Measurements from ENCODE around the gene SPOUT1. TPM values are rescaled to one million over a fixed set of nuclear protein-coding genes. Genes with fewer than 3 reads are reported as not detected.
"Not testable (repeated sequence)": the region's sequence is repeated elsewhere in the genome, so short reads cannot be mapped to it uniquely, and the experiment has no call there.

Gene SPOUT1
- total RNA-seq, 1 experiment from 2014 or later, result 39.6 TPM

DNA sequence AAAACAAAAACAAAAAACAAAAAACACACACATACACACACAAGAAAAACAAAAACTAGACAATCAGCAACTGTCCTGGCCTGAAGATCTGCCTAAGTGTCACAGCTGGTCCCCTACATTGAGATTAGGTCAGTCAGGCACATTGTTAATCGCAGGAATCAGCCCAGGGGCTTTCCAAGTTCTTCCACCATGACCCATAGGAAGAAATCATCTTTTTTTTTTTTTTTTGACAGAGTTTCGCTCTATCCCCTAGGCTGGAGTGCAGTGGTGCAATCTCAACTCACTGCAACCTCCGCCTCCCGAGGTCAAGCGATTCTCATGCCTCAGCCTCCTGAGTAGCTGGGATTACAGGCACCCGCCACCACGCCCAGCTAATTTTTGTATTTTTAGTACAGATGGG is 13.6 kb upstream of the SPOUT1 start:
- not testable (repeated sequence) for DNase-seq (ENCODE audit: low read depth, low spot score)

DNA sequence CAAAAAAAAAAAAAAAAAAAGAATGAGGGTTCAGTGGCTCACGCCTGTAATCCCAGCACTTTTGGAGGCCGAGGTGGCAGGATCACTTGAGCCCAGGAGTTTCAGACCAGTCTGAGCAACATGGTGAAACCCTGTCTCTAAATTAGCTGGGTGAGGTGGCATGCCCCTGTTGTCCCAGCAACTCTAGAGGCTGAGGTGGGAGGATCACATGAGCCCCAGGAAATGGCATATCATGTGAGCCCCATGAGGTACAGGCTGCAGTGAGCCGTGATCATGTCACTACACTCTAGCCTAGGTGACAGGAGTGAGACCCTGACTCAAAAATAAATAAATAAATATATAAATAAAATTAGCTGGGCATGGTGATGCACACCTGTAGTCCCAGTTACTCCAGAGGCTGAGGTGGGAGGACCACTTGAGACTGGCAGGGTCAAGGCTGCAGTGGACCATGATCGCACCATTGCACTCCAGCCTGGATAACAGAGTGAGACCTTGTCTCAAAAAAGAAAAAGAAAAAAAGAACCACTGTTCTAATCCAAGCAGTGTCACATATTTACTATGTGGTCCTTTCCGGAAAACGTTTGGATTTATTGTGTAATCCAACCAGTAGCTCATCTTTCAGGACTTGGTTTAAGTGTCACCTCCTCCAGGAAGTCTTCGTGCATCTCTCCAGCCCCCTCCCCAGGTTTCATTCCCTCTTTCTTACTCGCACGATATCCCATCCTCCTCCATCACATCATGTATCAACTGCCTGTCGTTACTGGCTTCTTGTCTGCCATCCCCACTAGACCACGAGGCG is 12.3 kb upstream of the SPOUT1 start:
- in situ Hi-C loops (cut with HindIII; ENCODE audit: low pct_unique_long_range_greater_than_20kb, low sequenced_read_pairs), result no loop called here
- no peak for DNase-seq (ENCODE audit: low read depth, low spot score)

More for the DNA sequence above, 13.6 kb upstream of the SPOUT1 start:
- in situ Hi-C loops (cut with HindIII; ENCODE audit: low pct_unique_long_range_greater_than_20kb, low sequenced_read_pairs), result not testable (repeated sequence)

DNA sequence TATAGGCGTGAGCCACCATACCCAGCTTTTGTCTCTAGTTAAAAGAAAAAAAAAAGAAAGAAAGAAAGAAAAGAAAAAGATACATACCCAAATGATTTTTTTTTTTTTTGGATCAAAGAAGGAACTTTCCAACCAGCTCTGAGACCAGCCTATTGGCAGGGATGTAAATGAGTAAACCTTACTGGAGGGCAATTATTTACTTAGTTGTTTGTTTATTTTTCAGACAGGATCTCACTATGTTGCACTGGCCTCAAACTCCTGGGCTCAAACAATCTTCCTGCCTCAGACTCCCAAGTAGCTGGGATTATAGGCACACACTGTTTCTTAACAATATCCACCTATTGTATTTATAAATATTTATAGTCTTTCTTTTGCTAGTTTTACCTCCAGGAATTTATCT is 10.9 kb upstream of the SPOUT1 start:
- no peak for DNase-seq (ENCODE audit: low read depth, low spot score)
- in situ Hi-C loops (cut with HindIII; ENCODE audit: low pct_unique_long_range_greater_than_20kb, low sequenced_read_pairs), result no loop called here

DNA sequence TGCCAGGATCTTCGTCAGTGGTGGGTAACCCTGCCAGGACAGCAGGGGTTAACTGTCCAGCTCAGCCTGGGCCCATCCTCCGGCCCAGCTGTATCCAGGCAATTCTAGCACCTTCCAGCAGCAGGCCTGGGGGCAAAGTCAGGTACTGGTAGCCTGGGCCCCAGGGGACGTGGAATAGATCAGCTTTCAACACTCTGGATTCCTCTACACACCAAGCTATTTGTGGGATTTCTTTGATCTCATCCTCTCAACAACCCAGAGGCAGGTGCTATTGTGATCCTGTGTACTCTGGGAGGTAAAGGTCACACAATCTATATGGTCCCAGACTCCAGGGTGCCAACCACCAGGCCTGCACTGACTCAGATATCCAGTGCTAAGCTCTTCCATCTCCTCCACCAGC is 8.7 kb upstream of the SPOUT1 start:
- DNase-seq (ENCODE audit: low read depth, low spot score), result no peak
- in situ Hi-C loops (cut with HindIII; ENCODE audit: low pct_unique_long_range_greater_than_20kb, low sequenced_read_pairs), result no loop called here

DNA sequence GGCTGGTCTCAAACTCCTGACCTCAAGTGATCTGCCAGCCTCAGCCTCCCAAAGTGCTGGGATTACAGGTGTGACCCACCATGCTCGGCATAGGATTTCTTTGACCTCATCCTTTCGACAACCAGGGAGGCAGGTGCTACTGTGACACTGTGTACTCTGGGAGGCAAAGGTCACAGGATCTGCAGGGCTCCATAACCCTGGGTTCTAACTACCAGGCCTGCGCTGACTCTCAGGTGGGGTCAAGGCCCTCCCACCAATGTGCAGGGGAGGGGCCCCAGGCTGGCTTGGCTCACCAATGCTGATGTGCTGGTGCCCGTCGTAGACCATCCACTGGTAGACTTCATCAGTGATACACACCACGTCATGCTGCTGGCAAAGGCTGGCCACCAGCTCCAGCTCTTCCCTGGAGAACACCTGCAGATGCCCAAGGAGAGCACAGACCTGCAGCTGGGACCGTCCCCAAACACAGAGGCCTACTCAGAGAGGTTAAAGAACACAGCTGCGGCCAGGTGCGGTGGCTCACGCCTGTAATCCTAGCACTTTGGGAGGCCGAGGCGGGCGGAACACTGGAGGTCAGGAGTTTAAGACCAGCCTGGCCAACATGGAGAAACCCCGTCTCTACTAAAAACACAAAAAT is 7.0 kb upstream of the SPOUT1 start:
- DNase-seq (ENCODE audit: low read depth, low spot score), result no peak
- in situ Hi-C loops (cut with HindIII; ENCODE audit: low pct_unique_long_range_greater_than_20kb, low sequenced_read_pairs), result no loop called here

DNA sequence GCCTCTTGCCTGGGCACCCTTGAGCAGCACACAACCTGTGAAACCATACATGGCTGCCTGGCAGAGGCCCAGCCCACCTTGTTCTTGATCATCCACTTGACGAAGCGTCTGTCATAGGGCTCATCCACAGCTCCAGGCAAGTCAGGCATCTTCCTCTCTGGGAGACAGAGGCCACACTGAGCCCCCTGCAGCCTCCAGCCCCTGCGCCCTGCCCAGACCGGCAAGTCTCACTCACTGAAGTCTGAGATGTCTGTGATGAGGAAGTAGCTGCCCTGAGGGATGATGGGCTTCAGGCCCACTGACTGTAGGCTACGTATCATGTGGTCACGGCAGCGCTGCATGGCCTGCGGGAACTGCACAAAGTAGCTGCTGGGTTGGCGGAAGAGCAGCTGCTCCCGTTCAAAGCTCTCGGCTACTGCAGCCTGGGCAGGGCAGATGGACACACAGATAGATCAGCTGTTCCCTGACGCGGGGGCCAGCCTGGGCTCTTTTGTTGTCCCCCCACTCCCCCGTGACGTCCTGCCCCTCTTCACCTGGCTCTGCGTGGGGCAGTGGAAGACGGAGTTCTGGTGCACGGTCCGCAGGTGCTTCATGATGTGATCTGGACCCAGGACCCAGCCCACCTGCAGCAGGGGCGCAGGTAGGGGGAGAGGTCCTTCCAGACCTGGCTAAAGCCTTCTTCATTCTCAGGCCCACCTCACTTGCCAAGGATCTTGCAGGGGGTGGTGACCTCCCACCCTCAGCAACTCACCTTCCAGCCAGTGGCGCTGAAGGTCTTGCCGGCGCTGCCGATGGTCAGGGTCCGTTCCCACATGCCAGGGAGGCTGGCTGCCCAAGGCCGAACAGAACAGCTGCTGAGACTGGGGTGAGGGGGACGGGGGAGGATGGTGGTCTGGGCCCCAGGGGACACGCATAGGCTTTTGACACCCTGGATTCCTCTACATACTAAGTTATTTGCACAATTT is 5.9 kb upstream of the SPOUT1 start:
- no peak for DNase-seq (ENCODE audit: low read depth, low spot score)
- in situ Hi-C loops (cut with HindIII; ENCODE audit: low pct_unique_long_range_greater_than_20kb, low sequenced_read_pairs), result no loop called here

DNA sequence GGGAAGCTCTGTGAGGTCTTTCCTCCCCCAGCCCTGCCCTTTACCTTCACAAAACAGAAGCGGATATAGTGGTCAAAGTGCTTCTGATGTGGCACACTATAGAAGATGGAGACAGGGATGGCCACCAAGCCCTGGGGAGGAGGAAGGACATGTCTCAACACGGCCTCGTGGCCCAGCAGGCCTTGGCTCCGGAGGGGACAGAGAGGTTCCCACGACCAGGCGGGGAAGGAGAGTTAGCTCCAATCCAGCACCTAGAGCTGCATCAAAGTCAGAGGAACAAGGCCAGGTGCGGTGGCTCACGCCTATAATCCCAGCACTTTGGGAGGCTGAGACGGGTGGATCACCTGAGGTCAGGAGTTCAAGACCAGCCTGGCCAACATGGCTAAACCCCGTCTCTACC is 4.1 kb upstream of the SPOUT1 start:
- no peak for DNase-seq (ENCODE audit: low read depth, low spot score)
- in situ Hi-C loops (cut with HindIII; ENCODE audit: low pct_unique_long_range_greater_than_20kb, low sequenced_read_pairs), result no loop called here

DNA sequence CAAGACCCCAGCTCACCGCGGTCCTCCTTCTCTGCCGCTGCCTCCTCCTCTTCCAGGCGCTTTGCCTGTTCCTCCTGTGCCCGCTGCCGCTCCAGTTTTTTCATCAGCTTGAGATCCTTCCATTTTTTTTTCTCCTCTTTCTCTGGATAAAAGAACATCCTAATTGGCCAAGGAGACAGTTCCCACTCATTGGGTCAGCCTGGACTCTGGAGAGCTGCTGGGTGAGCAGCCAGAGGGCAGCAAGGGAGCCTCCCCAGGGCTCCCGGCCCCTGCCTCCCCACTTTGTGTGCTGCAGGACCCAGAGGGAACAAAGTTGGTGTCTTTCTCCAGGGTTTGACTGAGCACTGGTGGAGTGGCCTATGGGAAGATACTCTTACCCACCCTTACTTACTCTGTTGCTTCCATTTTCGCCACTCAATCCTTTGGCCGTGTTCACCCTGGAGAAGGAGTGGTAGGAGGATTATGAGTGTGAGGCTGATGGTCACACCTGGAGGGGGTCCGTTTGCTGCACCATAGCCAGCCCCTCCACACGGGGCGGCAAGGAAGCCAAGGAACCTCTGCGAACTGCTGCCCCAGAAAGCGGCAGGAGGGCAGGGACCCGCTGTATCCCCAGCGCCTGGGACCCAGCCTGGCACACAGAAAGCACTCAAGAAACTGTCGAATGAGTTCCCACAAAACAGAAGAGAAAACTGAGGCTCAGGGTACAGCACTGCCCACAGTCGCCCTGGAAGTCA is 708 bp downstream of the SPOUT1 start:
- in situ Hi-C loops (cut with HindIII; ENCODE audit: low pct_unique_long_range_greater_than_20kb, low sequenced_read_pairs), result no loop called here
- no peak for DNase-seq (ENCODE audit: low read depth, low spot score)

DNA sequence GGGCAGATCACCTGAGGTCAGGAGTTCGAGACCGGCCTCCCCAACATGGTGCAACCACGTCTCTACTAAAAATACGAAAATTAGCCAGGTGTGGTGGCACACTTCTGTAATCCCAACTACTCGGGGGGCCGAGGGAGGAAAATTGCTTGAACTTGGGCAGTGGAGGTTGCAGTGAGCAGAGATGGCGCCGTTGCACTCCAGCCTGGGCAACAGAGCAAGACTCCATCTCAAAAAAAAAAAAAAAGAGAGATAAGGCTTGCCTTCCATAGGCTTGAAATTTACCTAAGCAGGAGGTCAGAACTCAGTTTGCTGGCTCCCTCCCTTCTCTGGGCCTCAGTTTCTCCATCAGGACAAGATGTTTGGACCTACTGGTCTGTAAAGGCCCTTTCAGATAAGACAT is 1.3 kb downstream of the SPOUT1 start:
- in situ Hi-C loops (cut with HindIII; ENCODE audit: low pct_unique_long_range_greater_than_20kb, low sequenced_read_pairs), result no loop called here

DNA sequence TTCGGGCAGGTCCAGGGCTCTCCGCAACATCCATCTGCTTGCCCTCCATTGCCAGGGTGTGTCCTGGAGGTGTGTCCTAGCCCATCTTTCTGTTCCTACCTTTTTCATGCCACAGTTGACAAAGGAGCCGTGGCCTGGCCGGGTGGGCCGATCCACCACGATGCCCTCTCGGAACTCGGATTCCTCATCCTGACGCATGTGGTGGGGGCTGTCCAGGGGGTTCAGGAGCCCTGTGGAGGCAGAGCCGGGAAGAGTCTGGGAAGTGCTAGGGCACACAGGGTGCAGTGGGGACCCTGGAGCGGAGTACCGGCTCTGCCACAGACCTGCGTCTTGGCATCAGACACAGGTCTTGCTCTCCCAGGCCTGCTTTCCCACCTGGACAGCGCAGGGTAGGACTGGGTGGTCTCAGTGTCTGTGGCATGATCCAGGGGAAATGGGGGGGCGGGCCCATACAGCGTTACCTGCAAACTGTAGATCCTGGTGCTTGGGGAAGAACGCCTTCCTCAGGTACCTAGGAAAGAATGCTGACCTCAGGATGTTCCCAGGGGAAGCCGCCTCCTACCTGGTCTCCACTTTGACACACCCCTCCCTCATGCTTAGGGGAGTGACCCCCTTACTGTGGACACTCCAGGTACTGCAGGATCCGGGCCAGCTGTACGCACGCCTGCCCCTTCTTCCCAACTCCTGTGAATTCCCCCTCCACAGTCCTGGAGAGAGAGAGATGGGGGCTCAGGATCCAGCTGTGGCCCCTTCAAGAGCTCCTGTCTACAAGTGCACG is 3.5 kb downstream of the SPOUT1 start:
- no peak for DNase-seq (ENCODE audit: low read depth, low spot score)
- in situ Hi-C loops (cut with HindIII; ENCODE audit: low pct_unique_long_range_greater_than_20kb, low sequenced_read_pairs), result no loop called here

More for the DNA sequence above, 1.3 kb downstream of the SPOUT1 start:
- no peak for DNase-seq (ENCODE audit: low read depth, low spot score)

DNA sequence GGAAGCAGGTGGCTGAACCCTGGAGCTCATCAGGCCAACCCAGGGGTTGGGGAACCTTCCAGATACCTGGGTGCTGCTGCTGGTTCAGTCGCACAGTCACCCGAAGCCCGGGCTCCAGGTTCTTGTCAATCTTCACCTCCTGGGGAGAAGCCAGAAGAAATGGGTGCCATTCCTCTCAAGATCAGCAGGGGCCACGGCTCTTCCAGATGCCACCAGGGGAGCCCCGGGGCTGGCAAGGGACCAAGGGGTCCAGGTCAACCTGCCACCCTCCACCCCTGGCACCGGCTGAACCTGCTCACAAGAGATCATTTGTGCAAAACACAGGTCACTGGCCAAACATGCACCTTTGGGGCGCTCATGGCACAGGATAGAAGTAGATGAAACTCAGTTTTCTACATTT is 4.7 kb downstream of the SPOUT1 start:
- in situ Hi-C loops (cut with HindIII; ENCODE audit: low pct_unique_long_range_greater_than_20kb, low sequenced_read_pairs), result no loop called here
- no peak for DNase-seq (ENCODE audit: low read depth, low spot score)

DNA sequence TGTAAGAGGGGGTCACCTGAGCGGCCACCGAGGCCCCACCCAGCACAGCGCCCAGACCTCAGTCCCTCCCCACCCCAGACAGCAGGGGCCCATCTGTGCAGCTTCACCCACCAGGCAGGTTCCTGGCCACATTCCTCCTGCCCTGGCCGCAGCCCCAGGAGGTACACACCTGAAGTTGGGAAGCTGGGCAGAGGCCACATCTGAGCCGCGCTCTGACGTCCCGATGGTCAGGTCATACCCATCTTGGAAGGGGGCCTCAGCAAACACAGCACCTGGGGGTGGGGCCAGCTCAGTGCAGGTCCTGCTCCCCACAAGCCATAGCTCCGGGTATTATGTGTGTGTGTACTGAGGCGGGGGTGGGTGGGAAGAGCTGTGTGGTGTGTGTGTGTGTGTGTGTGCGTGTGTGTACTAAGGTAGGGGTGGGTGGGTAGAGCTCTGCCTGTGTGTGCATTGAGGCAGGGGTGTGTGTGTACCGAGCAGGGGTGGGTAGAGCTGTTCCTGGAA is 5.6 kb downstream of the SPOUT1 start:
- in situ Hi-C loops (cut with HindIII; ENCODE audit: low pct_unique_long_range_greater_than_20kb, low sequenced_read_pairs), result no loop called here
- no peak for DNase-seq (ENCODE audit: low read depth, low spot score)

DNA sequence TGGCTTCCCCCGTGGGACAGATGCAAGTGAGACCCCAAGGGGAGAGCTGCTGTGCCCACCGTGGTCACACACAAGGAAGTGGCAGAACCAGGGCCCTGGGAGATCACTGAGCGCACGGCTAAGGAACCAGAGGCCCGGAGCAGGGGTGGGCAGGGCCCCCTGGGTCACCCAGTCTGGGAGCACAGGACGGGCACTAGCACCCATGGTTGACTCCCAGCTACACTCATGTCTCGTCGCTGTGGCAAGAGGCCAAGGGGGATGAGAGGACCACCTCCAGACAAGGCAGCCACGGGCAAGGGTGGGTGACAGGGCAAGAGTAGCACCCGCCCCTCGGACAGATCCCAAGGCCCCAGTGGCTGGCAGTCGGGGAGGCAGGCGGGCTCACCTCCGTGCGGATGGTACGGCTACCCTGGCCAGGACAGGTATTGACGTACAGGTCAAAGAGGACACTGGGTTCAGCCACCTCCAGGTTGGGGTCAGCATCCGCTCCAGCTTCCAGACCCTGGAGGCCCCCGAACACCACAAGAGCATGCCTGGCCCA is 6.2 kb downstream of the SPOUT1 start:
- in situ Hi-C loops (cut with HindIII; ENCODE audit: low pct_unique_long_range_greater_than_20kb, low sequenced_read_pairs), result no loop called here
- no peak for DNase-seq (ENCODE audit: low read depth, low spot score)

DNA sequence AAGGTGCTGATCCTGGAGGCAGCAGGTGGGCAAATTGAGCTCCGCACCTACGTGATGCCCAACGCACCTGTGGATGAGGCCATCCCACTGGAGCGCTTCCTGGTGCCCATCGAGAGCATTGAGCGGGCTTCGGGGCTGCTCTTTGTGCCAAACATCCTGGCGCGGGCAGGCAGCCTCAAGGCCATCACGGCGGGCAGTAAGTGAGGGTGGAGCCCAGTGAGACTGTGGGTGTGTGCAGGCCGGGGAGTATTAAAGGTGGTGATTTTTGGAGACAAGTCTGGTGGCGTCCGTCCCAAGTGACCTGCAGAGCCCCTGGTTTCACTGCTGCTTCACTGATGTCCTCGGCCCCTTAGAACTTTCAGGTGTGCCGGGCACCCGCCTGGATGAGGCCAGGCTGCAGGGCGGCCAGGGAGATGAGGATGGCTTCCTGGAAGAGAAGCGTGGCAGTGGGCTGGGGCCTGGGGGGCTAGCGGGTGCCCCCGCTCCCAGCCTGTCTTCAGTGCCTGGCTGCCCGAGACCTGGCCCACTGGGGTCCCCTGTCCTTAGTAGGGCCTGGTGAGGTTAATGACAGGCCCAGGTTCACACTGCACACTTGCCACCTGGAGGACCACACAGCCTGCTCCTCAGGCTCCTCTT is 7.1 kb downstream of the SPOUT1 start:
- DNase-seq (ENCODE audit: low read depth, low spot score), result no peak
- in situ Hi-C loops (cut with HindIII; ENCODE audit: low pct_unique_long_range_greater_than_20kb, low sequenced_read_pairs), result no loop called here

DNA sequence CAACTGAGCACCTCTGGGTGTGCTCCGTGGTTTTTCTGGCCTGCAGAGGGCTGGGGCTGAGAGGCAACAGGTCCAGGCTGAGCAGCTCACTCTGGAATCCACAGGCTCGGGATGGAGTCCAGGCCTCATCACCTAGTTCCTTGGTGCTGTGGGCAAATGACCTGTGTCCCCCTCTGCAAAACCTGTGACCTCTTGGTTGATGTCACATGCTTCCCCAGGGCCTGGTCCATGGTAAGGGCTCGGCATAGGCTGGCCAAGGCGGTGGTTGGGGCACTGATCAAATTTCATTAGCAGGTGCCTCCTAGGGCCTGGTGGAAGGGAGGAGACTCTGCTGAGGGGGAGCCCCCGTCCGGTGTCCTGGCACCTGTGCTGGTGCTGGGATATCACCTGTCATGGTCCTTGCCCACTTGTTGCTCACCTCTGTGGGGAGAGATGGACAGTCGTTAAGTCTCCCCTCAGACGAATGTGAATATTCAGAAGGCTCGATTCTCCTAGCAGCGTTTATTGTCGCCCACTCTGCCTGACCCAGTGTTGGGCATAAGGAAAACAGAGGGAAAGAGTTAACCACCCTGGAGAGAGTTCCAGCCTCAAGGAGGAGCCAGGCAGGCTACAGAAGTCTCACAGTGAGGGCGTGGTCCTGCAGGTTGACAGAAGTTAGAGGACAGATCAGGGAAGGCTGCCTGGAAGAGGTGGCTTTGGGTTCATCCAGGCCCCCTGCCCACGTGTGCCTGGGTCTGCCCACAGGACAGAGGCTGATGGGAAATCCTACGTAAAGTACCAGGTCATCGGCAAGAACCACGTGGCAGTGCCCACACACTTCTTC is 7.8 kb downstream of the SPOUT1 start:
- no peak for DNase-seq (ENCODE audit: low read depth, low spot score)
- in situ Hi-C loops (cut with HindIII; ENCODE audit: low pct_unique_long_range_greater_than_20kb, low sequenced_read_pairs), result no loop called here

All from SK-MEL-5 (cell line).